ENCODE results near the gene ADARB2.

GRCh38 chr10:1607466-1607865 lies 129.9 kb downstream of the ADARB2 start:
- no peak for TF ChIP-seq CTCF (conservative IDR thresholded peaks at IDR 0.05 in 1 of 2, IDR thresholded peaks at IDR 0.05 in 1 of 2; ENCODE audit: low read depth in 1 of 2, low read length in 2 of 2)
- TF ChIP-seq EZH2 (IDR thresholded peaks at IDR 0.05; ENCODE audit: low read length, missing control alignments), result no peak
